ENCODE results near the gene KRT77.

Gene KRT77

GRCh38 chr12:52691076-52691840, 12.1 kb downstream of the KRT77 start:
- DNase-seq, result peak; percentile 56

GRCh38 chr12:52690351-52691075, 12.8 kb downstream of the KRT77 start:
- DNase-seq, result no peak

- no peak for DNase-seq
These were observed 13.4 kb downstream of the KRT77 start for GRCh38 chr12:52689936-52690335.

- no peak for DNase-seq
These were observed 14.1 kb downstream of the KRT77 start for GRCh38 chr12:52689239-52689638.

GRCh38 chr12:52688481-52688880, 14.8 kb downstream of the KRT77 start:
- DNase-seq, result no peak

- DNase-seq, result no peak
These were observed 15.6 kb downstream of the KRT77 start for GRCh38 chr12:52687497-52688385.

GRCh38 chr12:52686756-52687487, 16.4 kb downstream of the KRT77 start:
- DNase-seq, result no peak

- no peak for DNase-seq
These were observed 17.3 kb downstream of the KRT77 start for GRCh38 chr12:52686063-52686462.

GRCh38 chr12:52685406-52685890, 17.9 kb downstream of the KRT77 start:
- no peak for DNase-seq

- no peak for DNase-seq
These were observed 18.9 kb downstream of the KRT77 start for GRCh38 chr12:52684431-52684830.

GRCh38 chr12:52683575-52684300, 19.6 kb downstream of the KRT77 start:
- no peak for DNase-seq

GRCh38 chr12:52682938-52683574, 20.3 kb downstream of the KRT77 start:
- DNase-seq, result no peak

GRCh38 chr12:52682381-52682660, 21.0 kb downstream of the KRT77 start:
- no peak for DNase-seq

GRCh38 chr12:52681526-52682380, 21.6 kb downstream of the KRT77 start:
- DNase-seq, result peak; percentile 9

GRCh38 chr12:52680363-52680762, 23.0 kb downstream of the KRT77 start, which contains the start of gene KRT1:
Gene KRT1 (minus strand): TSS chr12:52680407. CDS start chr12:52680348, 59 bp downstream.
- DNase-seq, result no peak

GRCh38 chr12:52679875-52680274, 23.4 kb downstream of the KRT77 start:
- no peak for DNase-seq

- no peak for DNase-seq
These were observed 25.7 kb downstream of the KRT77 start for GRCh38 chr12:52677671-52678070.

GRCh38 chr12:52677126-52677525, 26.2 kb downstream of the KRT77 start:
- no peak for DNase-seq

GRCh38 chr12:52676163-52676562, 27.2 kb downstream of the KRT77 start:
- DNase-seq, result no peak

GRCh38 chr12:52675301-52675701, 28.0 kb downstream of the KRT77 start:
- DNase-seq, result no peak

- DNase-seq, result no peak
These were observed 28.9 kb downstream of the KRT77 start for GRCh38 chr12:52674433-52674775.
